HFF-Myc (cell line): Measurements from ENCODE around the gene KRT7.
A peak's percentile ranks its signal among the peaks of the same experiment; 100 is the strongest.

ENCODE experiments used
- DNase-seq: peaks from one replicate; pipeline ENCODE4 v3.0.0-alpha.2; 2011; ENCODE audit warnings: low read depth; ENCODE audit errors: extremely low read depth
- H3K4me3 ChIP-seq: replicated peaks from 2 replicates; pipeline ENCODE4 v1.5.1; 2011; ENCODE audit warnings: low read depth, mild to moderate bottlenecking, control low read depth, low read length
- CTCF ChIP-seq: IDR thresholded peaks from 2 replicates; pipeline ENCODE4 v1.5.1; 2012; ENCODE audit warnings: mild to moderate bottlenecking, low read depth, low read length, control low read depth; ENCODE audit errors: missing control alignments

The KRT7 gene

GRCh38 chr12:52212701-52213563 lies 20.1 kb upstream of the KRT7 start:
- no peak for DNase-seq
- no peak for TF ChIP-seq CTCF
- no peak overlapping the region for H3K4me3 ChIP-seq

GRCh38 chr12:52213564-52214420 lies 19.3 kb upstream of the KRT7 start:
- no peak for DNase-seq
- no peak overlapping the region for H3K4me3 ChIP-seq
- TF ChIP-seq CTCF: peak; percentile 100

GRCh38 chr12:52214421-52214802 lies 18.6 kb upstream of the KRT7 start:
- H3K4me3 ChIP-seq: no peak overlapping the region
- no peak for TF ChIP-seq CTCF
- DNase-seq: no peak

GRCh38 chr12:52215587-52216031 lies 17.4 kb upstream of the KRT7 start:
- DNase-seq: no peak
- H3K4me3 ChIP-seq: no peak overlapping the region
- no peak for TF ChIP-seq CTCF

- no peak for DNase-seq
- no peak overlapping the region for H3K4me3 ChIP-seq
- TF ChIP-seq CTCF: no peak
Measured at GRCh38 chr12:52216100-52216499, 16.9 kb upstream of the KRT7 start.

GRCh38 chr12:52216807-52217206 lies 16.2 kb upstream of the KRT7 start:
- no peak for DNase-seq
- H3K4me3 ChIP-seq: no peak overlapping the region
- no peak for TF ChIP-seq CTCF
